ENCODE measurements around the gene NRXN3. TPM values are rescaled to one million over a fixed set of nuclear protein-coding genes. Genes with fewer than 3 reads are reported as not detected.

Gene NRXN3
- total RNA-seq, 1 experiment from 2014 or later = not detected

- no TSS peak for BruUV-seq (replicated peaks)
- intact Hi-C loops (cut with micrococcal nuclease; ENCODE audit: unreplicated experiment) = no loop called here
- H3K27me3 ChIP-seq (ENCODE audit: insufficient read depth, low read depth) = no peaks in the 10 kb centered on the region
- H3K9me3 ChIP-seq (ENCODE audit: insufficient read depth, low read depth) = no peaks in the 10 kb centered on the region
- H3K36me3 ChIP-seq (ENCODE audit: low read depth) = no peaks in the 10 kb centered on the region
- H3F3A ChIP-seq (ENCODE audit: insufficient read depth, low read depth) = no peaks in the 10 kb centered on the region
- ChIA-PET CTCF (no interaction called here), POLR2A (ENCODE audit: unreplicated experiment) (no interaction called here)
- H3K4me3 ChIP-seq = no peak overlapping the region
- H2AFZ ChIP-seq = no peak overlapping the region
- DNase-seq = no peak
- no peak overlapping the region for H3K4me2 ChIP-seq
- no peaks in the 10 kb centered on the region for H4K20me1 ChIP-seq (ENCODE audit: insufficient read depth)
- TF ChIP-seq EZH2 (IDR thresholded peaks at IDR 0.05; ENCODE audit: low read depth) = no peak
- no peak for TF ChIP-seq CTCF (conservative IDR thresholded peaks at IDR 0.05)
- H3K4me1 ChIP-seq (replicated peaks; ENCODE audit: insufficient read depth) = no peaks in the 10 kb centered on the region
- no peak overlapping the region for H3K27ac ChIP-seq
- no peaks in the 10 kb centered on the region for H3K9me2 ChIP-seq (ENCODE audit: insufficient read depth)
- H3K79me2 ChIP-seq (ENCODE audit: low read depth) = no peaks in the 10 kb centered on the region
Observed at GRCh38 chr14:78617735-78618134, 447.6 kb downstream of the NRXN3 start.

- no peak overlapping the region for H3K4me3 ChIP-seq
- H3K36me3 ChIP-seq (ENCODE audit: low read depth) = no peaks in the 10 kb centered on the region
- intact Hi-C loops (cut with micrococcal nuclease; ENCODE audit: unreplicated experiment) = no loop called here
- no peaks in the 10 kb centered on the region for H3K27me3 ChIP-seq (ENCODE audit: insufficient read depth, low read depth)
- ChIA-PET POLR2A (ENCODE audit: unreplicated experiment) (no interaction called here), CTCF (no interaction called here)
- no peaks in the 10 kb centered on the region for H3F3A ChIP-seq (ENCODE audit: insufficient read depth, low read depth)
- H2AFZ ChIP-seq = no peak overlapping the region
- no peak for TF ChIP-seq CTCF (conservative IDR thresholded peaks at IDR 0.05)
- no peak for TF ChIP-seq EZH2 (IDR thresholded peaks at IDR 0.05; ENCODE audit: low read depth)
- no peak overlapping the region for H3K4me2 ChIP-seq
- H3K79me2 ChIP-seq (ENCODE audit: low read depth) = no peaks in the 10 kb centered on the region
- H4K20me1 ChIP-seq (ENCODE audit: insufficient read depth) = no peaks in the 10 kb centered on the region
- H3K9me3 ChIP-seq (ENCODE audit: insufficient read depth, low read depth) = no peaks in the 10 kb centered on the region
- no peak for DNase-seq
- H3K27ac ChIP-seq = no peak overlapping the region
- H3K4me1 ChIP-seq (replicated peaks; ENCODE audit: insufficient read depth) = no peaks in the 10 kb centered on the region
- BruUV-seq (replicated peaks) = no TSS peak
- no peaks in the 10 kb centered on the region for H3K9me2 ChIP-seq (ENCODE audit: insufficient read depth)
Observed at GRCh38 chr14:78618368-78618767, 448.2 kb downstream of the NRXN3 start.

- no peak overlapping the region for H3K27ac ChIP-seq
- ChIA-PET CTCF (no interaction called here), POLR2A (ENCODE audit: unreplicated experiment) (no interaction called here)
- no peaks in the 10 kb centered on the region for H3F3A ChIP-seq (ENCODE audit: insufficient read depth, low read depth)
- peaks cover 8% of the 10 kb centered on the region; the same call in 1 of the 2 replicates for H3K27me3 ChIP-seq (ENCODE audit: insufficient read depth, low read depth)
- H3K4me1 ChIP-seq (replicated peaks; ENCODE audit: insufficient read depth) = no peaks in the 10 kb centered on the region
- no peak overlapping the region for H3K4me3 ChIP-seq
- intact Hi-C loops (cut with micrococcal nuclease; ENCODE audit: unreplicated experiment) = no loop called here
- DNase-seq = no peak
- TF ChIP-seq EZH2 (IDR thresholded peaks at IDR 0.05; ENCODE audit: low read depth) (no peak), CTCF (conservative IDR thresholded peaks at IDR 0.05) (no peak)
- H3K36me3 ChIP-seq (ENCODE audit: low read depth) = no peaks in the 10 kb centered on the region
- H4K20me1 ChIP-seq (ENCODE audit: insufficient read depth) = no peaks in the 10 kb centered on the region
- H3K4me2 ChIP-seq = no peak overlapping the region
- no peaks in the 10 kb centered on the region for H3K9me3 ChIP-seq (ENCODE audit: insufficient read depth, low read depth)
- no TSS peak for BruUV-seq (replicated peaks)
- no peaks in the 10 kb centered on the region for H3K79me2 ChIP-seq (ENCODE audit: low read depth)
- no peaks in the 10 kb centered on the region for H3K9me2 ChIP-seq (ENCODE audit: insufficient read depth)
- no peak overlapping the region for H2AFZ ChIP-seq
Observed at GRCh38 chr14:78627114-78627513, 456.9 kb downstream of the NRXN3 start.

Measured in PC-9 (cell line).